Measurements from ENCODE around the gene WDR5. TPM values are rescaled to one million over a fixed set of nuclear protein-coding genes. Genes with fewer than 3 reads are reported as not detected.
"Not testable (repeated sequence)": the region's sequence is repeated elsewhere in the genome, so short reads cannot be mapped to it uniquely, and the experiment has no call there.

WDR5 gene
- total and polyA plus RNA-seq, 10 donors = 13.8 to 31.3 (median 19.2) TPM

GRCh38 chr9:134099123-134099761, 36.6 kb upstream of the WDR5 start:
- Histone ChIP-seq H3K4me1 (no peaks in the 10 kb centered on the region), H3K36me3 (no peaks in the 10 kb centered on the region), H3K27me3 (replicated peaks in 1 of 7) (peaks cover 0 to 20% (median 0%) of the 10 kb centered on the region in 7 donors), H3K4me3 (no peak overlapping the region), H3K27ac (no peak overlapping the region), H3K9me3 (no peaks in the 10 kb centered on the region)
- WGBS, 5 donors = 40 to 48% (median 40%) methylated on average over 12 to 13 of the region's 13 CpGs
- intact Hi-C loops (cut with DNase I; ENCODE audit: low total_unique reads) = no loop called here
- DNase-seq = no peak
- TF ChIP-seq POLR2AphosphoS5 (IDR thresholded peaks at IDR 0.05) (no peak), CTCF (IDR thresholded peaks at IDR 0.05 in 8 of 11, conservative IDR thresholded peaks at IDR 0.05 in 3 of 11) (peak; percentile 52 to 87 (median 77))

GRCh38 chr9:134100040-134100439, 35.8 kb upstream of the WDR5 start:
- no peak overlapping the region for H3K4me3 ChIP-seq
- intact Hi-C loops (cut with DNase I; ENCODE audit: low total_unique reads) = no loop called here
- TF ChIP-seq POLR2A (IDR thresholded peaks at IDR 0.05) = no peak
- no peak for TF ChIP-seq CTCF (IDR thresholded peaks at IDR 0.05 in 8 of 11, conservative IDR thresholded peaks at IDR 0.05 in 3 of 11)
- no peak for TF ChIP-seq POLR2AphosphoS5 (IDR thresholded peaks at IDR 0.05)
- no peaks in the 10 kb centered on the region for H3K4me1 ChIP-seq
- WGBS, 5 donors = 85 to 93% (median 86%) methylated on average over 5 of the region's 5 CpGs
- H3K36me3 ChIP-seq = no peaks in the 10 kb centered on the region
- no peak for DNase-seq
- H3K27me3 ChIP-seq (replicated peaks in 1 of 7) = peaks cover 0 to 20% (median 0%) of the 10 kb centered on the region in 7 donors
- no peak overlapping the region for H3K27ac ChIP-seq
- H3K9me3 ChIP-seq = no peaks in the 10 kb centered on the region

- DNase-seq; intact Hi-C loops (cut with DNase I; ENCODE audit: low total_unique reads): not testable (repeated sequence)
- 62 to 72% (median 69%) methylated on average over 6 of the region's 6 CpGs for WGBS, 5 donors
These were observed 34.7 kb upstream of the WDR5 start for GRCh38 chr9:134101133-134101532.

GRCh38 chr9:134101623-134102149, 34.2 kb upstream of the WDR5 start:
- Histone ChIP-seq H3K36me3 (no peaks in the 10 kb centered on the region), H3K27ac (no peak overlapping the region), H3K4me1 (no peaks in the 10 kb centered on the region), H3K9me3 (no peaks in the 10 kb centered on the region), H3K27me3 (replicated peaks in 1 of 7) (peaks cover 0 to 27% (median 0%) of the 10 kb centered on the region in 7 donors), H3K4me3 (no peak overlapping the region)
- intact Hi-C loops (cut with DNase I; ENCODE audit: low total_unique reads) = no loop called here
- TF ChIP-seq CTCF (IDR thresholded peaks at IDR 0.05 in 8 of 11, conservative IDR thresholded peaks at IDR 0.05 in 3 of 11) = no peak
- TF ChIP-seq POLR2A (IDR thresholded peaks at IDR 0.05) = no peak
- TF ChIP-seq POLR2AphosphoS5 (IDR thresholded peaks at IDR 0.05) = no peak
- DNase-seq = no peak
- WGBS, 5 donors = 77 to 87% (median 78%) methylated on average over 10 to 11 of the region's 11 CpGs

More at GRCh38 chr9:134101133-134101532, 34.7 kb upstream of the WDR5 start:
- peaks cover 0 to 23% (median 0%) of the 10 kb centered on the region in 7 donors for H3K27me3 ChIP-seq (replicated peaks in 1 of 7)
- not testable (repeated sequence) for H3K4me1 ChIP-seq, H3K36me3 ChIP-seq, H3K4me3 ChIP-seq, H3K9me3 ChIP-seq, H3K27ac ChIP-seq

All from spleen (tissue), 11 donors.